Heart right ventricle (tissue), 16 donors: Measurements from ENCODE around the gene PIF1. TPM values are rescaled to one million over a fixed set of nuclear protein-coding genes. Genes with fewer than 3 reads are reported as not detected.

Experiments
- ATAC-seq, 8 donors: fragments of 200-7000 bp; cut with Tn5 transposase; one replicate each; pipeline ENCODE4 v1.9.1; 2020; ENCODE audit warnings: mild to moderate bottlenecking in 8 of 8, moderate library complexity in 8 of 8, moderate number of reproducible peaks in 1 of 8
- DNase-seq, 2 donors: peaks; one replicate each; pipeline ENCODE4 v3.0.0-alpha.2; 2020
- H3K27ac ChIP-seq, 10 donors: fragments of 200-600 bp; sonication (generic) in 2 of 10; one replicate each; pipeline versions ENCODE4 v1.5.0 to v1.8.0; 2020 to 2022; ENCODE audit warnings: mild to moderate bottlenecking in 3 of 10
- H3K27me3 ChIP-seq, 7 donors: fragments of 200-600 bp; one replicate each; pipeline ENCODE4 v1.8.0; 2021 to 2022; ENCODE audit warnings: mild to moderate bottlenecking in 2 of 7
- H3K36me3 ChIP-seq, 9 donors: fragments of 200-600 bp; sonication (generic) in 1 of 9; one replicate each; pipeline versions ENCODE4 v1.5.0 to v1.8.0; 2020 to 2022; ENCODE audit warnings: mild to moderate bottlenecking in 2 of 9
- H3K4me1 ChIP-seq, 9 donors: fragments of 200-600 bp; sonication (generic) in 1 of 9; one replicate each; pipeline versions ENCODE4 v1.5.0 to v1.8.0; 2020 to 2022; ENCODE audit warnings: mild to moderate bottlenecking in 4 of 9
- H3K4me3 ChIP-seq, 10 donors: fragments of 200-600 bp; sonication (generic) in 2 of 10; one replicate each; pipeline versions ENCODE4 v1.5.0 to v1.8.0; 2020 to 2022; ENCODE audit warnings: mild to moderate bottlenecking in 7 of 10, moderate library complexity in 2 of 10
- H3K9me3 ChIP-seq, 11 donors: fragments of 200-600 bp in 10 of 11; sonication (generic) in 2 of 11; one replicate each; pipeline versions ENCODE4 v1.5.0 to v1.8.0; 2013 to 2022; ENCODE audit warnings: mild to moderate bottlenecking in 2 of 11, control low read depth in 1 of 11, moderate library complexity in 1 of 11
- whole genome bisulfite sequencing, 2 donors: extraction: QIAGEN DNeasy Blood & Tissue Kit; methylation state at CpG; one replicate each; pipeline ENCODE4 v1.1.7; 2013; ENCODE audit warnings: inconsistent platforms in 1 of 2; 5-methylcytosine and 5-hydroxymethylcytosine counted together
- intact Hi-C, 10 donors: fragments of 100-400 bp; cut with DNase I; formaldehyde crosslinking; loops; one replicate each; pipeline versions ENCODE4 v1.11.1 to v1.14.2; 2022
- polyA plus RNA-seq, 2 donors: library from polyadenylated mRNA; stranded (reverse); fragments of 200-250 nt; gene quantifications; one replicate each; pipeline ENCODE4 v1.2.3, GENCODE V29; 2013
- total RNA-seq, 10 donors: library from RNA; stranded (reverse); fragmentation: NEBNext Ultra II Directional in 3 of 10; extraction: Animal tissue kit (Norgen Biotek cat#: 25700) in 3 of 10; gene quantifications; one replicate each; pipeline versions ENCODE4 v1.2.1 to v1.2.4, GENCODE V29; 2021 to 2023
- TF ChIP-seq, protein P1 (sequence below), 9 donors: fragments of 200-600 bp; sonication (generic) in 2 of 9; IDR thresholded peaks; one replicate each; pipeline versions ENCODE4 v1.5.0 to v1.8.0; 2021 to 2022; ENCODE audit warnings: antibody characterized with exemption in 9 of 9, mild to moderate bottlenecking in 5 of 9, moderate library complexity in 1 of 9
- donor health status: Arrhythmogenic right ventricular cardiomyopathy.
- donor health status: ischemic (EF 13 %, LVEDD 7.1; RV severe dilation, severe dysfunction).
- donor health status: healthy with polysubstance abuse.
- donor health status: DM: no; HTN: yes; CAD: no.
- donor health status: DM: no; HTN: no; CAD: no.
- donor health status: ischemic (EF 25% LVEDD 6.9; RV normal size, moderate dysfunction).
- donor health status: ischemic (EF 25% LVEDD 5.7; RV mildly dilated, moderate dysfunction).
- donor health status: healthy.
- donor health status: DM: yes; HTN: yes; CAD: no.
- donor health status: Ischemic cardiomyopathy.
- donor health status: ischemic (EF 35%, LVEDD 5.7; RV mildly dilated, moderate dysfunction).
- donor health status: nonischemic (EF 11% LVEDD 7.7; RV severe dilation, severe dysfunction).
- donor health status: DM: yes; HTN: yes; CAD: no.
- donor health status: PGD.
- donor health status: ischemic (EF 29% LVEDD 5.4; RV normal size, mild dysfunction).
- donor health status: nonischemic (EF 23%, LVEDD 6.1; RV moderate dilation, normal function).

Gene PIF1
- total and polyA plus RNA-seq, 12 donors = 0.22 to 2.9 (median 0.45) TPM

DNA sequence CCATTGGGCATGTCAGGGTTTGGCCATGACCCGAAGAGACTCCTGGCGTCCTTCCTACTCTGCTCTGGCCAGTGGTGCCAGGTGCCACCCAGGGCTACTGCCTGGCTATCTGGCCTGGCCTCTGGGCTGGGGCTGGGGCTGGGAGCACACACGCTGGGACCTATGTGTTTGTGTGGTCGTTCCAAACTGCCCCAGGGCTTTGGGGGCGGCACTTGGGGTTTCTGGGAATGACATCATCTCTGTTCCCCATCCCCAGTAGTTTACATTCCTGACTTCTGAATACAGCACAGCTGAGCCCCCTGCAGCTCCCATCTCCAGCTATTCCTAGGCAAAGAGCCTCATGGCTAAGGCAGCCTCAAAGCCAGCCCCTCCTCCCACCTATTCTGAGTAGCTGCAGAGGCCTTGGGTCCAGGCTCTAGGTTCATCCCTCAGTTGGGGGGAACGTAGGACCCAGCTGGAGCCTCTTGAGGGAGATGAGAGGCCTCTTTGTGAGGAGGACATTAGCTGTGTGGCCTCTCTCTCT, 40.6 kb upstream of the PIF1 start:
- ATAC-seq (peak in 4 of 8 donors; percentile 4 to 15 (median 6)), DNase-seq (no peak)
- Histone ChIP-seq H3K27ac (peak overlapping the region in 2 of 10 donors; percentile 7 to 26), H3K9me3 (no peaks in the 10 kb centered on the region), H3K36me3 (peaks cover 0 to 85% (median 18%) of the 10 kb centered on the region in 9 donors), H3K4me3 (no peak overlapping the region), H3K4me1 (peaks cover 0 to 65% (median 12%) of the 10 kb centered on the region in 9 donors), H3K27me3 (no peaks in the 10 kb centered on the region)
- TF ChIP-seq, protein P1, sequence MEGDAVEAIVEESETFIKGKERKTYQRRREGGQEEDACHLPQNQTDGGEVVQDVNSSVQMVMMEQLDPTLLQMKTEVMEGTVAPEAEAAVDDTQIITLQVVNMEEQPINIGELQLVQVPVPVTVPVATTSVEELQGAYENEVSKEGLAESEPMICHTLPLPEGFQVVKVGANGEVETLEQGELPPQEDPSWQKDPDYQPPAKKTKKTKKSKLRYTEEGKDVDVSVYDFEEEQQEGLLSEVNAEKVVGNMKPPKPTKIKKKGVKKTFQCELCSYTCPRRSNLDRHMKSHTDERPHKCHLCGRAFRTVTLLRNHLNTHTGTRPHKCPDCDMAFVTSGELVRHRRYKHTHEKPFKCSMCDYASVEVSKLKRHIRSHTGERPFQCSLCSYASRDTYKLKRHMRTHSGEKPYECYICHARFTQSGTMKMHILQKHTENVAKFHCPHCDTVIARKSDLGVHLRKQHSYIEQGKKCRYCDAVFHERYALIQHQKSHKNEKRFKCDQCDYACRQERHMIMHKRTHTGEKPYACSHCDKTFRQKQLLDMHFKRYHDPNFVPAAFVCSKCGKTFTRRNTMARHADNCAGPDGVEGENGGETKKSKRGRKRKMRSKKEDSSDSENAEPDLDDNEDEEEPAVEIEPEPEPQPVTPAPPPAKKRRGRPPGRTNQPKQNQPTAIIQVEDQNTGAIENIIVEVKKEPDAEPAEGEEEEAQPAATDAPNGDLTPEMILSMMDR (IDR thresholded peaks at IDR 0.05) = no peak
- intact Hi-C loops = no loop called here
- WGBS, 2 donors = 75 to 77% methylated on average over 6 of the region's 6 CpGs

DNA sequence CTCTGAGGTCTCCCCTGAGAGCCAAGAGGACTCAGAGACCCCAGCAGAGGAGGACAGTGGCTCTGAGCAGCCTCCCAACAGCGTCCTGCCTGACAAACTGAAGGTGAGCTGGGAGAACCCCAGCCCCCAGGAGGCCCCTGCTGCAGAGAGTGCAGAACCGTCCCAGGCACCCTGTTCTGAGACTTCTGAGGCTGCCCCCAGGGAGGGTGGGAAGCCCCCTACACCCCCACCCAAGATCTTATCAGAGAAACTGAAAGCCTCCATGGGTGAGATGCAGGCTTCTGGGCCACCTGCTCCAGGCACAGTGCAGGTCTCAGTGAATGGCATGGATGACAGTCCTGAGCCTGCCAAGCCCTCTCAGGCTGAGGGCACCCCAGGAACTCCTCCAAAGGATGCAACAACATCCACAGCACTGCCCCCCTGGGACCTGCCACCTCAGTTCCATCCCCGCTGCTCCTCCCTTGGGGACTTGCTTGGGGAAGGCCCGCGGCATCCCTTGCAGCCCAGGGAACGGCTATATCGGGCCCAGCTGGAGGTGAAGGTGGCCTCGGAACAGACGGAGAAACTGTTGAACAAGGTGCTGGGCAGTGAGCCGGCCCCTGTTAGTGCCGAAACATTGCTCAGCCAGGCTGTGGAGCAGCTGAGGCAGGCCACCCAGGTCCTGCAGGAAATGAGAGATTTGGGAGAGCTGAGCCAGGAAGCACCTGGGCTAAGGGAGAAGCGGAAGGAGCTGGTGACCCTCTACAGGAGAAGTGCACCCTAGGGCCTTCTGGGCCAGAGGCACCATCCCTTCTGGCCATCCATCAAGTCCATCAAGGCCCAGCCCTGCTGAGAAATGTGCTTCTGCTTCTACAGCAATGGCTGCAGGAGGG, 39.9 kb upstream of the PIF1 start:
- H3K36me3 ChIP-seq = peaks cover 0 to 92% (median 23%) of the 10 kb centered on the region in 9 donors

DNA sequence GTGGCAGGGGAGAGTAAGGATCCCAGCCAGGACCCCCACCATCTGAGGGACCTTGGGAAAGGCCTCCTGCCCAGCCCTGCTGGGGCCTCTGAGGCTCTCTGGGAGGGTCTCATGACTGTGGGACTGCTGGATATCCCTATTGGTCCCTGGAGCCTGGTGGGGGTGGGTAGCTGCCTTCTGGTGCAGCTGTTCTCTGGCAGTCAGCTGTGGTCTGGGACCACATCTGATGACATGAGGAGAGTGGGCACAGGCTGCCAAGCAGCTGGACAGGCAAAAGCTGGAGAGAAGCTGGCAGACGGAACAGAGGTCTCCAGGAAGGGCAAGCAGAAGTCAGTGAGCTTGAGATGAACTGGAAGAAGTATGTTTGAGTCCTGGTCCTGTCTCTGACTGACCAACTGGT, 38.6 kb upstream of the PIF1 start:
- Histone ChIP-seq H3K4me3 (no peak overlapping the region), H3K27me3 (no peaks in the 10 kb centered on the region), H3K36me3 (peaks cover 0 to 94% (median 32%) of the 10 kb centered on the region in 9 donors), H3K9me3 (no peaks in the 10 kb centered on the region), H3K4me1 (peaks cover 0 to 65% (median 16%) of the 10 kb centered on the region in 9 donors), H3K27ac (peak overlapping the region in 1 of 10 donors; percentile 25)
- WGBS, 2 donors = 67 to 71% methylated on average over 1 of the region's 1 CpG
- TF ChIP-seq, protein P1 (IDR thresholded peaks at IDR 0.05) = no peak
- intact Hi-C loops = no loop called here
- ATAC-seq (peak in 1 of 8 donors; percentile 15), DNase-seq (no peak)

More for the DNA sequence above, 39.9 kb upstream of the PIF1 start:
- TF ChIP-seq, protein P1 (IDR thresholded peaks at IDR 0.05) = no peak
- WGBS, 2 donors = 76 to 87% methylated on average over 12 of the region's 12 CpGs
- ATAC-seq (peak in 5 of 8 donors; percentile 5 to 14 (median 8)), DNase-seq (no peak)
- peak overlapping the region in 3 of 10 donors; percentile 7 to 44 (median 10) for H3K27ac ChIP-seq
- H3K9me3 ChIP-seq = no peaks in the 10 kb centered on the region
- peaks cover 0 to 65% (median 16%) of the 10 kb centered on the region in 9 donors for H3K4me1 ChIP-seq
- H3K4me3 ChIP-seq = no peak overlapping the region
- no peaks in the 10 kb centered on the region for H3K27me3 ChIP-seq
- intact Hi-C loops = no loop called here

DNA sequence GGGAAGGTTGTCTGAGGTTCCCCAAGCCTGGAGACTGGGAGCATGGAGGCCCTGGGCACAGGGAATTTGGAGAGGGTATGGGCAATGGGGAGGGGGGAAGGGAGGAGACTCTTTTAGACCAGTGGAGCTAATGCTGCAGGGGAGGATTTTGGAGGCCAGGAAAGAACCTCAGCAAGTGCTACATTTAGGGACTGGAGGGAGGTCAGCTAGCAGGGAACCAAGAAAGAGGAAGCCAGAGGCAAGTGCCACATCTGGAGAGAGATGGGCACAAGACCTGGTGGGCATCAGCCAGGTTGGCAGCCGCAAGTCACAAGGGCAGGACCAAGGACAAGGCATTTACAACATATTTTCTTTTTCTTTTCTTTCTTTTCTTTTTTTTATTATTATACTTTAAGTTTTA, 37.0 kb upstream of the PIF1 start:
- DNase-seq = no peak

More for the DNA sequence above, 37.0 kb upstream of the PIF1 start:
- Histone ChIP-seq H3K4me1 (peaks cover 7 to 77% (median 30%) of the 10 kb centered on the region in 9 donors), H3K36me3 (peaks cover 0 to 97% (median 32%) of the 10 kb centered on the region in 9 donors), H3K27me3 (no peaks in the 10 kb centered on the region), H3K9me3 (no peaks in the 10 kb centered on the region), H3K27ac (peak overlapping the region in 1 of 10 donors; percentile 20), H3K4me3 (no peak overlapping the region)
- no peak for ATAC-seq
- intact Hi-C loops = no loop called here
- TF ChIP-seq, protein P1 (IDR thresholded peaks at IDR 0.05) = no peak
- WGBS, 2 donors = 100% methylated on average over 1 of the region's 1 CpG
